Fibroblast of lung (primary cell): ENCODE data around the gene ALAS1. TPM values are rescaled to one million over a fixed set of nuclear protein-coding genes. Genes with fewer than 3 reads are reported as not detected.

Experiments
- DNase-seq, 2 donors: peaks; one replicate each; pipeline versions ENCODE4 v3.0.0 to v3.0.0-alpha.2; 2010; ENCODE audit warnings: low read depth in 2 of 2
- H2AFZ ChIP-seq: 2 replicates; pipeline ENCODE4 v1.5.1; 2012; ENCODE audit warnings: low read length, control low read depth, inconsistent platforms
- H3K27ac ChIP-seq: 2 replicates; pipeline ENCODE4 v1.5.1; 2011; ENCODE audit warnings: low read length, control low read depth; ENCODE audit not compliant: insufficient read depth
- H3K27me3 ChIP-seq: 2 replicates; pipeline ENCODE4 v1.5.1; 2011; ENCODE audit warnings: mild to moderate bottlenecking, low read length; ENCODE audit not compliant: control insufficient read depth, insufficient read depth
- H3K36me3 ChIP-seq: 2 replicates; pipeline ENCODE4 v1.5.1; 2011; ENCODE audit warnings: low read length; ENCODE audit not compliant: control insufficient read depth, insufficient read depth
- H3K4me1 ChIP-seq: 2 replicates; pipeline ENCODE4 v1.5.1; 2011; ENCODE audit warnings: low read length; ENCODE audit not compliant: control insufficient read depth, insufficient read depth; ENCODE audit errors: extremely low read depth
- H3K4me2 ChIP-seq: 2 replicates; pipeline ENCODE4 v1.5.1; 2011; ENCODE audit warnings: low read length, control low read depth; ENCODE audit not compliant: insufficient read depth; ENCODE audit errors: extremely low read depth
- H3K4me3 ChIP-seq, 4 experiments: fragments of 200-600 bp in 1 of 4; sonication (generic) in 1 of 4; replicated peaks in 1 of 4; 2 replicates each; pipeline ENCODE4 v1.5.1; 2011 to 2016; ENCODE audit warnings: low read length in 4 of 4, low read depth in 3 of 4, mild to moderate bottlenecking in 3 of 4, control low read depth in 2 of 4, inconsistent platforms in 1 of 4, mixed read lengths in 1 of 4; ENCODE audit not compliant: insufficient read depth in 1 of 4; ENCODE audit errors: control extremely low read depth in 1 of 4
- H3K79me2 ChIP-seq: 2 replicates; pipeline ENCODE4 v1.5.1; 2012; ENCODE audit warnings: mild to moderate bottlenecking, low read length, inconsistent platforms; ENCODE audit not compliant: control insufficient read depth, insufficient read depth
- H3K9ac ChIP-seq: 2 replicates; pipeline ENCODE4 v1.5.1; 2011; ENCODE audit warnings: mild to moderate bottlenecking, low read length, control low read depth; ENCODE audit not compliant: insufficient read depth
- H3K9me3 ChIP-seq: 2 replicates; pipeline ENCODE4 v1.5.1; 2012; ENCODE audit warnings: low read depth, low read length; ENCODE audit not compliant: control insufficient read depth, insufficient read depth
- H4K20me1 ChIP-seq: 2 replicates; pipeline ENCODE4 v1.5.1; 2011; ENCODE audit warnings: low read length; ENCODE audit not compliant: control insufficient read depth, insufficient read depth; ENCODE audit errors: extremely low read depth
- CTCF ChIP-seq, 2 donors: IDR thresholded peaks in 1 of 2; conservative IDR thresholded peaks in 1 of 2; 1 replicate in 1 of 2; 2 replicates in 1 of 2; pipeline ENCODE4 v1.5.1; 2011 to 2012; ENCODE audit warnings: low read length in 2 of 2, control low read depth in 1 of 2, inconsistent platforms in 1 of 2, low read depth in 1 of 2, mild to moderate bottlenecking in 1 of 2
- EZH2 ChIP-seq: IDR thresholded peaks from 2 replicates; pipeline ENCODE4 v1.5.1; 2012; ENCODE audit warnings: low read length, control low read depth, mild to moderate bottlenecking; ENCODE audit errors: missing control alignments
- polyA plus RNA-seq, 2 donors: library from polyadenylated mRNA; depleted of rRNA in 1 of 2; stranded (reverse) in 1 of 2; unstranded in 1 of 2; fragments of >200 nt; gene quantifications; 2 replicates each; pipeline ENCODE4 v1.2.1, GENCODE V29; 2011 to 2012; ENCODE audit warnings: missing spikeins in 1 of 2
- total RNA-seq: library from RNA; depleted of rRNA; stranded (reverse); fragments of >200 nt; gene quantifications from 2 replicates; pipeline ENCODE4 v1.2.1, GENCODE V29; 2014

Gene ALAS1
- total and polyA plus RNA-seq, 2 donors (not counting 1 experiment from before 2014, with no cell fraction given), result 60.9 to 61.8 TPM

- Histone ChIP-seq H4K20me1 (no peaks in the 10 kb centered on the region), H3K9me3 (no peaks in the 10 kb centered on the region), H3K4me1 (no peaks in the 10 kb centered on the region), H3K27me3 (no peaks in the 10 kb centered on the region), H3K36me3 (peaks cover 17% of the 10 kb centered on the region), H3K4me2 (no peak within 1 kb of the TSS), H3K4me3 (no peak within 1 kb of the TSS), H3K27ac (no peak within 1 kb of the TSS), H2AFZ (no peak within 1 kb of the TSS), H3K79me2 (no peaks in the 10 kb centered on the region), H3K9ac (no peak within 1 kb of the TSS)
- DNase-seq, result no peak
- no peak for TF ChIP-seq EZH2
- TF ChIP-seq CTCF (conservative IDR thresholded peaks at IDR 0.05 in 1 of 2, IDR thresholded peaks at IDR 0.05 in 1 of 2; ENCODE audit: low read depth in 1 of 2, low read length in 2 of 2), result no peak
Measured at GRCh38 chr3:52225452-52226228, 27.7 kb downstream of the ALAS1 start, which contains the start of gene TLR9. Gene TLR9, minus strand, starts transcription at chr3:52225645. Its CDS starts 116 bp downstream, at chr3:52225529.

GRCh38 chr3:52226229-52226817 is 28.4 kb downstream of the ALAS1 start:
- H4K20me1 ChIP-seq, result no peaks in the 10 kb centered on the region
- no peaks in the 10 kb centered on the region for H3K79me2 ChIP-seq
- no peaks in the 10 kb centered on the region for H3K27me3 ChIP-seq
- H3K9ac ChIP-seq, result no peak overlapping the region
- peaks cover 23% of the 10 kb centered on the region for H3K36me3 ChIP-seq
- DNase-seq, result no peak
- H3K27ac ChIP-seq, result no peak overlapping the region
- H3K9me3 ChIP-seq, result no peaks in the 10 kb centered on the region
- no peak overlapping the region for H3K4me3 ChIP-seq
- no peak overlapping the region for H3K4me2 ChIP-seq
- no peaks in the 10 kb centered on the region for H3K4me1 ChIP-seq
- TF ChIP-seq CTCF (conservative IDR thresholded peaks at IDR 0.05 in 1 of 2, IDR thresholded peaks at IDR 0.05 in 1 of 2; ENCODE audit: low read depth in 1 of 2, low read length in 2 of 2) (no peak), EZH2 (no peak)
- H2AFZ ChIP-seq, result no peak overlapping the region

DNA sequence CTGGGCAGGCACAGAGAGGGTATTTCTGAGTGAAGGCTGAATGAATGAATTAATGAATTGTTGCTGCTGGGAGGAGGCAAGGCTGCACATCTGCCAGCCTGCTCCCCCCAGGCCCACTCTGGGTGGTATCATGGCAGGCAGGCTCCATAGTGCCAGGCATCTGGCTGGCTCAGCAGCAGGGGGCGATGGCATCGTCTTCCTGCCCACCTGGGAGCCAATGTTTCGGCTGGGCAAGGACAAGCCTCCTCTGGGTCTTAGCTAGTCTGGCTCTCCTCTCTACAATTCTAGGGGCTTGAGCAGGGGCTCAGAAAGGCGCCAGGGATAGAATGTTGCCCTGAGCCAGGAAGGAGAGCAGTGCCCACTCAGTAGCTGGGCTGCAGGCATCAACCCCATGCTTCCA is 29.2 kb downstream of the ALAS1 start:
- no peak overlapping the region for H3K9ac ChIP-seq
- H4K20me1 ChIP-seq, result no peaks in the 10 kb centered on the region
- no peaks in the 10 kb centered on the region for H3K9me3 ChIP-seq
- H3K4me3 ChIP-seq, result no peak overlapping the region
- H3K36me3 ChIP-seq, result peaks cover 28% of the 10 kb centered on the region
- H3K27me3 ChIP-seq, result no peaks in the 10 kb centered on the region
- no peak for TF ChIP-seq CTCF (conservative IDR thresholded peaks at IDR 0.05 in 1 of 2, IDR thresholded peaks at IDR 0.05 in 1 of 2; ENCODE audit: low read depth in 1 of 2, low read length in 2 of 2)
- no peak for TF ChIP-seq EZH2
- no peak overlapping the region for H2AFZ ChIP-seq
- DNase-seq, result no peak
- H3K27ac ChIP-seq, result no peak overlapping the region
- no peaks in the 10 kb centered on the region for H3K79me2 ChIP-seq
- H3K4me1 ChIP-seq, result no peaks in the 10 kb centered on the region
- H3K4me2 ChIP-seq, result no peak overlapping the region
